Measurements from ENCODE around the gene CTSD. TPM values are rescaled to one million over a fixed set of nuclear protein-coding genes. Genes with fewer than 3 reads are reported as not detected.

CTSD gene
- total and polyA plus RNA-seq, 2 of the 8 experiments (the other 6 are each of a cell fraction or from before 2014, with no cell fraction given): 169 to 173 TPM

DNA sequence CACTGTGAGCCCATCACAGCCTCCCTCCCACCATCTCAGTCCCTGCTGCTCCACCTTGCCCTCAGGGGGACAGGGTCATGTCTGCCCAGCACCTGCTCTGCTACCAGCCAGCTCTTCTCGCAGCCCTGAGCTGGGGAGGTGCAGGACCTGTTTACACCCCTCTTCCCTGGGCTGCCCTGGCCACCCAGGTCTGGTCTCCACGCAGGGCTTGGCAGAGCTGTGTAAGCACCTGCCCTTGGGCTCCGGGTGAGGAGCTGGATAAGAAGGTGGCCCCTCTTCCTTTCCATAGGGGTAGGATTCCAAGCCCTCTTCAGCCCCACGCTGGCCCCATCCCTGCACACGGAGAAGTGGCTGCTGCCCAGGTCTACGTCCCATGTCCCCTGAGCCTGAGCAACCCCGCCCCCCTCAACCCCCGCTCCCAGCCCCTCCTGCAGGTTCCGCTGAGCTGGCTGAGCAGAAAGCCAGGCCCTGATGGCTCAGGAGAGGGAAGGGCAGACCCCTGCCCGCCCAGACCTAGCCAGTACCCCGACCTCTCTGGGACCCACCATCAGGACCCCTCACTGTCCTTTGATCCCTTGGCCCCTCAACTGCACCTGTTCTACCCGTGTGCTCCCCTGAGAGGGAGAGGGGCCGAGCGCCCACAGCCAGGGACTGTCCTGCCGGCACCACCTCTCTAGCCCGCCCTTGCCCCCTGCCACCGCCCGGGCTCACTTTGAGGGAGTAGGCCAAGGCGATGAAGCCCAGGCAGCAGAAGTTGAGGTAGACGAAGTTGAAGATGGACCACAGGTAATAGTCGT, 16.6 kb downstream of the CTSD start:
- CTCF ChIA-PET (ENCODE audit: partially characterized antibody): interaction anchor here (1.1 to 3.2 kb wide), 3 partner anchors 20 to 94 kb away, joined by 4 to 15 read pairs (median 5); no protein-coding TSS in a partner anchor

More for the DNA sequence above, 16.6 kb downstream of the CTSD start:
- H3K9ac ChIP-seq (replicated peaks in 1 of 4; ENCODE audit: extremely low read depth in 1 of 4, low read depth in 3 of 4, low read length in 3 of 4): no peak overlapping the region
- H3K23ac ChIP-seq (ENCODE audit: insufficient read length): no peak overlapping the region
- H3K4ac ChIP-seq (replicated peaks; ENCODE audit: insufficient read length, low read depth, low read length): no peak overlapping the region
- 81% methylated on average over 6 of the region's 21 CpGs; no CpG with 5 or more reads in 1 of the 2 experiments for WGBS, 2 experiments (ENCODE audit: extremely low coverage in 1 of 2, insufficient coverage in 1 of 2, insufficient read length in 1 of 2, insufficient replicate concordance in 2 of 2, low coverage in 1 of 2, low lambda C conversion rate in 2 of 2, missing lambda C conversion rate in 1 of 2)
- H2BK5ac ChIP-seq (ENCODE audit: low read depth, low read length): no peak overlapping the region
- no peak overlapping the region for H2AFZ ChIP-seq (ENCODE audit: low read length)
- no peak overlapping the region for H2BK20ac ChIP-seq (ENCODE audit: low read length)
- H2BK15ac ChIP-seq (ENCODE audit: low read length): no peak overlapping the region
- POLR2A ChIA-PET (ENCODE audit: partially characterized antibody): interaction anchor here (1.1 kb wide), 1 partner anchor 11 kb away, joined by 4 read pairs; no protein-coding TSS in a partner anchor
- H3K4me2 ChIP-seq (ENCODE audit: insufficient read depth in 1 of 2, low read depth in 2 of 2, low read length in 2 of 2): no peak overlapping the region; a peak in 1 of 4 replicates
- no peaks in the 10 kb centered on the region for H3K79me1 ChIP-seq (ENCODE audit: low read depth, low read length)
- DNase-seq (ENCODE audit: low read depth in 1 of 2, low spot score in 2 of 2): no peak
- H3K9me3 ChIP-seq (ENCODE audit: insufficient read depth in 2 of 2, low read depth in 1 of 2, low read length in 1 of 2): peaks cover 0 to 5% of the 10 kb centered on the region in 2 experiments; a peak in 2 of 4 replicates
- no peak overlapping the region for H2BK12ac ChIP-seq (ENCODE audit: low read depth, low read length)
- H3K27ac ChIP-seq (ENCODE audit: low read depth, low read length): no peak overlapping the region
- FAIRE-seq: no peak
- no peak overlapping the region for H2BK120ac ChIP-seq (replicated peaks; ENCODE audit: low read depth, low read length)
- H3K23me2 ChIP-seq (ENCODE audit: low read depth, low read length): peaks cover 19% of the 10 kb centered on the region
- H3K27me3 ChIP-seq (replicated peaks in 1 of 4; ENCODE audit: control insufficient read depth in 3 of 4, extremely low read depth in 1 of 4, insufficient read depth in 3 of 4, low read length in 3 of 4): peaks cover 12 to 35% (median 27%) of the 10 kb centered on the region in 4 experiments; a peak in 6 of 7 replicates
- peaks cover 5 to 15% of the 10 kb centered on the region in 2 experiments for H4K20me1 ChIP-seq (replicated peaks in 1 of 2; ENCODE audit: control insufficient read depth in 1 of 2, insufficient read depth in 2 of 2, low read length in 2 of 2)
- H3K4me3 ChIP-seq (ENCODE audit: extremely low read depth in 1 of 4, insufficient read depth in 2 of 4, low read depth in 3 of 4, low read length in 4 of 4): no peak overlapping the region
- TF ChIP-seq TAF7 (optimal IDR thresholded peaks at IDR 0.05; ENCODE audit: borderline replicate concordance, low read depth, low read length) (no peak), EZH2 (IDR thresholded peaks at IDR 0.05; ENCODE audit: low read depth, low read length, severe bottlenecking) (no peak), RBBP5 (IDR thresholded peaks at IDR 0.05; ENCODE audit: borderline replicate concordance, low read depth, low read length) (no peak), GTF2F1 (IDR thresholded peaks at IDR 0.05; ENCODE audit: borderline replicate concordance, low read depth, low read length) (no peak), KDM5A (IDR thresholded peaks at IDR 0.05; ENCODE audit: low read length) (no peak), NRF1 (IDR thresholded peaks at IDR 0.05; ENCODE audit: low read depth, low read length) (no peak), HDAC2 (IDR thresholded peaks at IDR 0.05; ENCODE audit: borderline replicate concordance in 1 of 2, low read depth in 2 of 2, low read length in 2 of 2) (no peak), POLR2AphosphoS5 (IDR thresholded peaks at IDR 0.05; ENCODE audit: low read depth, low read length) (no peak), SRF (IDR thresholded peaks at IDR 0.05; ENCODE audit: low read depth, low read length) (no peak), JUN (IDR thresholded peaks at IDR 0.05; ENCODE audit: low read depth, low read length) (no peak)
- no peak overlapping the region for H2AK5ac ChIP-seq (ENCODE audit: low read depth, low read length)
- H4K91ac ChIP-seq (replicated peaks; ENCODE audit: insufficient read length, low read length): no peak overlapping the region
- H3K4me1 ChIP-seq (replicated peaks in 1 of 4; ENCODE audit: control insufficient read depth in 3 of 4, insufficient read depth in 4 of 4, low read length in 3 of 4): peaks cover 0 to 12% (median 4%) of the 10 kb centered on the region in 4 experiments; a peak in 5 of 7 replicates
- no peak overlapping the region for H3K14ac ChIP-seq (ENCODE audit: insufficient read length)
- no peak overlapping the region for H3K56ac ChIP-seq (replicated peaks; ENCODE audit: insufficient read length, low read depth, low read length)
- H3K79me2 ChIP-seq (ENCODE audit: control insufficient read depth in 1 of 2, insufficient read depth in 2 of 2, low read length in 2 of 2): no peaks in the 10 kb centered on the region
- no peak overlapping the region for H3K18ac ChIP-seq (ENCODE audit: extremely low read depth, low read length)
- H4K5ac ChIP-seq (ENCODE audit: insufficient read length, low read depth, low read length): no peak overlapping the region
- no peaks in the 10 kb centered on the region; a peak in 2 of 8 replicates for H3K36me3 ChIP-seq (ENCODE audit: control insufficient read depth in 2 of 4, insufficient read depth in 4 of 4, low read length in 3 of 4)
- H4K8ac ChIP-seq (ENCODE audit: extremely low read depth, insufficient read depth, low read length): no peak overlapping the region; the same call in 1 of the 2 replicates
